Middle frontal gyrus (tissue), 1 donor: ENCODE measurements around the gene NEBL.
"Not testable (repeated sequence)": the region's sequence is repeated elsewhere in the genome, so short reads cannot be mapped to it uniquely, and the experiment has no call there.

Experiments
- DNase-seq: peaks from one replicate; pipeline ENCODE4 v3.0.0-alpha.2; 2015; ENCODE audit warnings: low spot score; ENCODE audit errors: extremely low spot score

NEBL gene

GRCh38 chr10:20897146-20897825 lies at the start of gene NEBL:
NEBL (minus strand) TSS chr10:20897311; CDS start chr10:20897205, 106 bp downstream.
- DNase-seq: no peak

GRCh38 chr10:20945546-20946332 lies 48.6 kb upstream of the NEBL start:
- DNase-seq: no peak

GRCh38 chr10:20944789-20945502 lies 47.8 kb upstream of the NEBL start:
- no peak for DNase-seq

- DNase-seq: not testable (repeated sequence)
Measured at GRCh38 chr10:20939414-20939813, 42.3 kb upstream of the NEBL start.

- no peak for DNase-seq
Measured at GRCh38 chr10:20936396-20936795, 39.3 kb upstream of the NEBL start.

GRCh38 chr10:20935931-20936330 lies 38.8 kb upstream of the NEBL start:
- no peak for DNase-seq

GRCh38 chr10:20935301-20935700 lies 38.2 kb upstream of the NEBL start:
- no peak for DNase-seq

- no peak for DNase-seq
Measured at GRCh38 chr10:20933705-20934104, 36.6 kb upstream of the NEBL start.

- no peak for DNase-seq
Measured at GRCh38 chr10:20932606-20933126, 35.6 kb upstream of the NEBL start.

GRCh38 chr10:20931156-20931795 lies 34.2 kb upstream of the NEBL start:
- DNase-seq: no peak

GRCh38 chr10:20927456-20927855 lies 30.3 kb upstream of the NEBL start:
- DNase-seq: no peak

GRCh38 chr10:20922451-20922850 lies 25.3 kb upstream of the NEBL start:
- DNase-seq: no peak

- no peak for DNase-seq
Measured at GRCh38 chr10:20922033-20922432, 24.9 kb upstream of the NEBL start.

GRCh38 chr10:20920061-20920460 lies 22.9 kb upstream of the NEBL start:
- DNase-seq: no peak

GRCh38 chr10:20919481-20919880 lies 22.4 kb upstream of the NEBL start:
- DNase-seq: no peak

- DNase-seq: no peak
Measured at GRCh38 chr10:20916976-20917375, 19.9 kb upstream of the NEBL start.

- DNase-seq: no peak
Measured at GRCh38 chr10:20912969-20913368, 15.9 kb upstream of the NEBL start.

- no peak for DNase-seq
Measured at GRCh38 chr10:20911626-20912025, 14.5 kb upstream of the NEBL start.

GRCh38 chr10:20909801-20910200 lies 12.7 kb upstream of the NEBL start:
- no peak for DNase-seq

- DNase-seq: no peak
Measured at GRCh38 chr10:20908391-20908790, 11.3 kb upstream of the NEBL start.

- no peak for DNase-seq
Measured at GRCh38 chr10:20903635-20904390, 6.7 kb upstream of the NEBL start.
